GM23338 (cell line): Measurements from ENCODE around the gene RNU5B-1.

Source experiments
- CTCF ChIP-seq, 2 experiments: fragments of 200-600 bp in 1 of 2; sonication (generic) in 1 of 2; conservative IDR thresholded peaks; 2 replicates each; pipeline versions ENCODE4 v1.5.1 to v1.6.1; 2016 to 2017; ENCODE audit warnings: antibody characterized with exemption in 2 of 2, low read depth in 2 of 2, mild to moderate bottlenecking in 2 of 2, moderate library complexity in 1 of 2
- POLR2AphosphoS5 ChIP-seq: IDR thresholded peaks from 2 replicates; pipeline ENCODE4 v1.6.1; 2016; ENCODE audit warnings: antibody characterized with exemption, low read depth
- ZNF114 ChIP-seq: fragments of 250-450 bp; sonication (Bioruptor Pico); IDR thresholded peaks from 2 replicates; pipeline ENCODE4 v1.5.0; 2020; ENCODE audit warnings: mild to moderate bottlenecking, moderate library complexity

GRCh38 chr15:65327651-65328393 is 23.3 kb downstream of the RNU5B-1 start:
- TF ChIP-seq CTCF (conservative IDR thresholded peaks at IDR 0.05; ENCODE audit: low read depth in 2 of 2) (no peak), POLR2AphosphoS5 (no peak), ZNF114 (no peak)
